ENCODE measurements around the gene TNIP1. TPM values are rescaled to one million over a fixed set of nuclear protein-coding genes. Genes with fewer than 3 reads are reported as not detected.
A peak's percentile ranks its signal among the peaks of the same experiment; 100 is the strongest.

TNIP1 gene
- total and polyA plus RNA-seq, 10 donors = 67.7 to 260 (median 199) TPM

GRCh38 chr5:151038801-151039238 lies 42.0 kb downstream of the TNIP1 start:
- peak; percentile 62 for DNase-seq
- Histone ChIP-seq H3K36me3 (peaks cover 0 to 100% (median 97%) of the 10 kb centered on the region in 6 donors), H3K4me3 (no peak overlapping the region), H3K27me3 (replicated peaks in 1 of 7) (no peaks in the 10 kb centered on the region), H3K27ac (peak overlapping the region; percentile 1 to 87 (median 74)), H3K4me1 (peaks cover 14 to 48% (median 36%) of the 10 kb centered on the region in 6 donors), H3K9me3 (no peaks in the 10 kb centered on the region)
- TF ChIP-seq POLR2A (IDR thresholded peaks at IDR 0.05) = no peak
- peak in 2 of 3 donors; percentile 25 to 37 for TF ChIP-seq POLR2AphosphoS5 (IDR thresholded peaks at IDR 0.05)
- intact Hi-C loops (cut with DNase I; ENCODE audit: low total_unique reads) = no loop called here
- 63 to 71% (median 69%) methylated on average over 7 of the region's 7 CpGs for WGBS, 5 donors

DNA sequence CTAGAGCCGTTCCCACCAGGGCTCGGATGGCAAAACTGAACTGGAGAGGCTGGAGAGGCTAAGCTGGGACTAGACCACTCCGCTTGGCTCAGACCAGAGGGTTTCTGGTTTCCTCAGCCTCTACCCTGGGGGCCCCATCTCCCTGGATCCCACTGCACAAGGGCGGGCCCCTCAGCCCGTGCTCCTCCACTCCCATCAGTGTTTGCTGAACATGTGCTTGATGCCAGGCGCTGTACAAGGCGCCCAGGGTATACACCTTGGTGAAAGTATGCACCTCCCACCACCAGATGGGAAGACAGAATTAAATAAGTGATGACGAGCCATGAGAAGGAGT lies 42.5 kb downstream of the TNIP1 start:
- TF ChIP-seq CTCF (IDR thresholded peaks at IDR 0.05 in 8 of 11, conservative IDR thresholded peaks at IDR 0.05 in 3 of 11) = no peak
- TF ChIP-seq POLR2AphosphoS5 (IDR thresholded peaks at IDR 0.05) = peak in 1 of 3 donors; percentile 20
- Histone ChIP-seq H3K36me3 (peaks cover 0 to 100% (median 97%) of the 10 kb centered on the region in 6 donors), H3K9me3 (no peaks in the 10 kb centered on the region), H3K27me3 (replicated peaks in 1 of 7) (no peaks in the 10 kb centered on the region), H3K4me3 (no peak overlapping the region), H3K27ac (peak overlapping the region; percentile 1 to 87 (median 74)), H3K4me1 (peaks cover 14 to 48% (median 36%) of the 10 kb centered on the region in 6 donors)
- intact Hi-C loops (cut with DNase I; ENCODE audit: low total_unique reads) = no loop called here
- WGBS, 5 donors = 79 to 88% (median 81%) methylated on average over 7 to 8 of the region's 8 CpGs
- DNase-seq = peak; percentile 54

GRCh38 chr5:151037561-151038411 lies 43.0 kb downstream of the TNIP1 start:
- intact Hi-C loops (cut with DNase I; ENCODE audit: low total_unique reads) = no loop called here
- Histone ChIP-seq H3K4me3 (no peak overlapping the region), H3K36me3 (peaks cover 0 to 100% (median 96%) of the 10 kb centered on the region in 6 donors), H3K27ac (peak overlapping the region; percentile 27 to 87 (median 74)), H3K4me1 (peaks cover 14 to 48% (median 36%) of the 10 kb centered on the region in 6 donors), H3K9me3 (no peaks in the 10 kb centered on the region), H3K27me3 (replicated peaks in 1 of 7) (no peaks in the 10 kb centered on the region)
- peak; percentile 39 for DNase-seq
- TF ChIP-seq POLR2A (IDR thresholded peaks at IDR 0.05) = no peak
- peak in 2 of 3 donors; percentile 11 to 79 for TF ChIP-seq POLR2AphosphoS5 (IDR thresholded peaks at IDR 0.05)
- 66 to 82% (median 77%) methylated on average over 12 of the region's 12 CpGs for WGBS, 5 donors

DNA sequence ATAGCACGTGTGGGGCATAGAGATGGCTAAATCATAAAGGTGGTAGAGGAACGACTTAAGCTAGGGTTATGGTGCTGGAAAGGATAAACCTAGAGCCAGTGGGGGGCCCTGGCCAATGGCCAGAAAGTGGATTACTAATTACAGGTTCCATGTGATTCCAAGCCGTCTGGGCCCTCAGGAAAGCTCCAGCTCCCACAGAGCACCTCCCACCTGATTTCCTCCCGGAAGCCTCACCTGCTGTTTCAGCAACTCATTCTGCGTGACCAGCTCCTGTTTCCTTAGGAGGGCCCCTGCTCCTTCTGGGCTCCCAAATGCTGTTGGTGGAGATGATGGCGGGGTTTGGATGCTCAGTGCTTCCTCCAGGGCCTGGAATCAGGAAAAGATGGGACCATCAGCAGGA lies 44.3 kb downstream of the TNIP1 start:
- no peaks in the 10 kb centered on the region for H3K27me3 ChIP-seq (replicated peaks in 1 of 7)
- H3K9me3 ChIP-seq = no peaks in the 10 kb centered on the region
- H3K36me3 ChIP-seq = peaks cover 0 to 100% (median 96%) of the 10 kb centered on the region in 6 donors
- no peak overlapping the region for H3K4me3 ChIP-seq
- intact Hi-C loops (cut with DNase I; ENCODE audit: low total_unique reads) = no loop called here
- peak overlapping the region in 5 of 8 donors; percentile 70 to 87 (median 76) for H3K27ac ChIP-seq
- 80 to 94% (median 87%) methylated on average over 6 of the region's 6 CpGs for WGBS, 5 donors
- no peak for TF ChIP-seq POLR2A (IDR thresholded peaks at IDR 0.05)
- TF ChIP-seq POLR2AphosphoS5 (IDR thresholded peaks at IDR 0.05) = no peak
- no peak for TF ChIP-seq CTCF (IDR thresholded peaks at IDR 0.05 in 8 of 11, conservative IDR thresholded peaks at IDR 0.05 in 3 of 11)
- DNase-seq = no peak
- peaks cover 14 to 48% (median 36%) of the 10 kb centered on the region in 6 donors for H3K4me1 ChIP-seq

Measured in spleen (tissue), 11 donors.